Ovary (tissue), 9 donors: ENCODE measurements around the gene MAML2. TPM values are rescaled to one million over a fixed set of nuclear protein-coding genes. Genes with fewer than 3 reads are reported as not detected.

Experiments
- DNase-seq, 5 donors: peaks; one replicate each; pipeline ENCODE4 v3.0.0-alpha.2; 2019 to 2020
- H3K27ac ChIP-seq, 2 donors: fragments of 200-600 bp; one replicate each; pipeline versions ENCODE4 v1.5.1 to v1.8.0; 2019 to 2022
- H3K27me3 ChIP-seq: fragments of 200-600 bp; one replicate; pipeline ENCODE4 v1.8.0; 2022
- H3K36me3 ChIP-seq: fragments of 200-600 bp; sonication (generic); one replicate; pipeline ENCODE4 v1.5.1; 2019
- H3K4me1 ChIP-seq: one replicate; pipeline ENCODE4 v1.8.1; 2013; ENCODE audit warnings: mild to moderate bottlenecking, moderate library complexity; ENCODE audit not compliant: insufficient read depth
- H3K4me3 ChIP-seq: fragments of 200-600 bp; sonication (generic); one replicate; pipeline ENCODE4 v1.5.1; 2017
- H3K9me3 ChIP-seq, 2 donors: fragments of 200-600 bp in 1 of 2; sonication (generic) in 1 of 2; one replicate each; pipeline versions ENCODE4 v1.5.1 to v1.8.1; 2013 to 2019; ENCODE audit warnings: mild to moderate bottlenecking in 1 of 2, moderate library complexity in 1 of 2
- CTCF ChIP-seq, 3 donors: fragments of 450-650 bp in 2 of 3; fragments of 200-600 bp in 1 of 3; IDR thresholded peaks; one replicate each; pipeline versions ENCODE4 v1.5.1 to v1.8.0; 2016 to 2022; ENCODE audit warnings: antibody characterized with exemption in 3 of 3, mild to moderate bottlenecking in 1 of 3
- EP300 ChIP-seq: sonication (generic); formaldehyde crosslinking; IDR thresholded peaks from one replicate; pipeline ENCODE4 v1.6.1; 2017; ENCODE audit warnings: antibody characterized with exemption
- POLR2A ChIP-seq: fragments of 450-650 bp; IDR thresholded peaks from one replicate; pipeline ENCODE4 v1.6.1; 2017; ENCODE audit warnings: antibody characterized with exemption, mild to moderate bottlenecking, moderate library complexity
- WGBS, 3 donors: extraction: QIAGEN DNeasy Blood & Tissue Kit in 1 of 3; methylation state at CpG; one replicate each; pipeline versions ENCODE4 v1.1.5 to v1.1.7; 2013 to 2017; 5-methylcytosine and 5-hydroxymethylcytosine counted together
- intact Hi-C, 4 donors: fragments of 100-400 bp; cut with DNase I; formaldehyde crosslinking; loops; one replicate each; pipeline versions ENCODE4 v1.11.0 to v1.15.1; 2022 to 2023
- polyA plus RNA-seq, 2 donors: library from polyadenylated mRNA; stranded (reverse); fragments of 200-250 nt in 1 of 2; fragments of 350-450 nt in 1 of 2; fragmentation: Illumina TruSeq in 1 of 2; extraction: RNeasy Lipid Tissue Mini Kit (QIAGEN cat#74804) in 1 of 2; gene quantifications; one replicate each; pipeline ENCODE4 v1.2.3, GENCODE V29; 2013 to 2014
- total RNA-seq, 7 donors: library from RNA; depleted of rRNA in 2 of 7; stranded (reverse); fragments of >200 nt in 2 of 7; fragmentation: NEBNext Ultra II Directional in 3 of 7; extraction: Animal tissue kit (Norgen Biotek cat#: 25700) in 3 of 7; gene quantifications; one replicate each; pipeline versions ENCODE4 v1.1.0 to v1.2.4, GENCODE V29; 2016 to 2023
- donor health status: DM: no; HTN: no; CAD: no; lungs with moderate emphysema.
- donor health status: DM: no; HTN: no; CAD: no.
- donor health status: Bipolar disorder and iron deficiency.
- donor health status: DM: yes; HTN: yes; CAD: no.
- donor health status: DM: no; HTN: no; CAD: no.
- donor health status: DM: yes; HTN: yes; CAD: no.

MAML2 gene
- total and polyA plus RNA-seq, 9 donors, result 7.3 to 17.5 (median 14.6) TPM

GRCh38 chr11:96154802-96155520, 188.0 kb downstream of the MAML2 start:
- 43 to 61% (median 58%) methylated on average over 7 of the region's 7 CpGs for WGBS, 3 donors
- TF ChIP-seq CTCF (IDR thresholded peaks at IDR 0.05) (no peak), POLR2A (no peak), EP300 (no peak)
- peak in 2 of 5 donors; percentile 11 to 39 for DNase-seq
- Histone ChIP-seq H3K27me3 (no peaks in the 10 kb centered on the region), H3K9me3 (no peaks in the 10 kb centered on the region), H3K4me1 (peaks cover 17% of the 10 kb centered on the region), H3K27ac (peak overlapping the region in 1 of 2 donors; percentile 73), H3K36me3 (no peaks in the 10 kb centered on the region), H3K4me3 (no peak overlapping the region)
- intact Hi-C loops, result no loop called here

DNA sequence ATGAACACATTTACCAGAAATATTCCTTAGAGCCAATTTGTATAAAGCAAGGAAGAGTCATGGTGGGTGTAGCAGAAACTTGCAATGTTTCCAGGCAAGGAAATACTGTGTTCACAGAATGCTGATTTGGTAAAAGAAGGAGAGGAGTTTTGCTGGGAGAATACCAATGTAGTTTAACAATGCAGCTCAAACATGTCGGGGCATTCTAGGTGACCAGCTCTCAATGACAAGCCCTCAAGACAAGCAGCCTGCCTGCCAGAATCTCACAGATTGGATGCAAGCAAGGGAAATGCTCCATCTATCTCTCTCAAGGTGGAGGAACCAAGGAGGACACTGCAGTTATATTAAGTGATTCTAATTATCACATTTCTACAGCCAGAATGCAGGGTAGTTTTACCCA, 190.4 kb downstream of the MAML2 start:
- Histone ChIP-seq H3K4me3 (no peak overlapping the region), H3K9me3 (no peaks in the 10 kb centered on the region), H3K4me1 (peaks cover 17% of the 10 kb centered on the region), H3K36me3 (no peaks in the 10 kb centered on the region), H3K27ac (no peak overlapping the region), H3K27me3 (no peaks in the 10 kb centered on the region)
- TF ChIP-seq POLR2A, result no peak
- no peak for TF ChIP-seq CTCF (IDR thresholded peaks at IDR 0.05)
- no peak for DNase-seq
- intact Hi-C loops, result no loop called here
- WGBS, 3 donors, result 94 to 100% (median 97%) methylated on average over 1 of the region's 1 CpG

GRCh38 chr11:96151501-96151900, 191.5 kb downstream of the MAML2 start:
- Histone ChIP-seq H3K27me3 (no peaks in the 10 kb centered on the region), H3K36me3 (no peaks in the 10 kb centered on the region), H3K9me3 (no peaks in the 10 kb centered on the region), H3K27ac (no peak overlapping the region), H3K4me1 (peaks cover 10% of the 10 kb centered on the region), H3K4me3 (no peak overlapping the region)
- TF ChIP-seq EP300, result no peak
- TF ChIP-seq POLR2A, result no peak
- no peak for TF ChIP-seq CTCF (IDR thresholded peaks at IDR 0.05)
- WGBS, 3 donors, result 88 to 96% (median 92%) methylated on average over 3 of the region's 3 CpGs
- no peak for DNase-seq
- intact Hi-C loops, result no loop called here

DNA sequence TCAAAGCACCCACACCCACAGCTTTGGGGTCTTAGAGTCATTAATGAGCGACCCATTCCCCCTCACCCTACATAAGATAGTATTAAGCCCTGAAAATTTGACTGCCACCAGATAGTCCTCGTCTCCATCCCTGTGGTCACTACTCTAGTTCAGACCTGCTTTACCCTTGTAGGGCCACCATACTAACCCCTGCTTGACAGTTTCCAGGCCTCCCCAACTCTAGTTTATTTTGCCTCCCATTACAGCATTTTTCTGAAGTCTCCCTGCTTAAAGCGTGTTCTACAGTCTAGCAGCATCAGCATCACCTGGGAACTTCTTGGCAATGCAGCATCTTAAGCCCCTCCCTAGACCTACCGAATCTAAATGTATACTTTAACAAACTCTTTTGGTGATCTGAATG, 192.4 kb downstream of the MAML2 start:
- Histone ChIP-seq H3K27me3 (no peaks in the 10 kb centered on the region), H3K9me3 (no peaks in the 10 kb centered on the region), H3K27ac (no peak overlapping the region), H3K4me1 (peaks cover 4% of the 10 kb centered on the region), H3K36me3 (no peaks in the 10 kb centered on the region), H3K4me3 (no peak overlapping the region)
- intact Hi-C loops, result no loop called here
- no peak for DNase-seq
- TF ChIP-seq POLR2A (no peak), EP300 (no peak), CTCF (IDR thresholded peaks at IDR 0.05) (no peak)
- WGBS, 3 donors, result 90 to 93% (median 90%) methylated on average over 4 of the region's 4 CpGs
